ENCODE results near the gene PER3. TPM values are rescaled to one million over a fixed set of nuclear protein-coding genes. Genes with fewer than 3 reads are reported as not detected.

PER3 gene
- 10 to 100 TPM in 2 of 4 donors, 1 to 10 TPM in 2; 6.7 to 21.0 (median 8.9) TPM for total RNA-seq

- Histone ChIP-seq H3K27me3 (no peaks in the 10 kb centered on the region), H3K27ac (peak within 1 kb of the TSS; percentile 88 to 97 (median 96)), H3K4me3 (peak within 1 kb of the TSS; percentile 52 to 86 (median 68)), H3K4me1 (peaks cover 10 to 63% (median 32%) of the 10 kb centered on the region in 3 donors), H3K9me3 (no peaks in the 10 kb centered on the region), H3K36me3 (peaks cover 0 to 62% (median 0%) of the 10 kb centered on the region in 3 donors)
- no CpG with 5 or more reads among the region's 90 CpGs for WGBS, 2 donors
- intact Hi-C loops (cut with DNase I), result no loop called here
- DNase-seq, result peak; percentile 76
- peak in 2 of 4 donors; percentile 23 to 56 for TF ChIP-seq POLR2A (IDR thresholded peaks at IDR 0.05)
- no peak for TF ChIP-seq CTCF (IDR thresholded peaks at IDR 0.05)
Measured at GRCh38 chr1:7783826-7784491, at the start of gene PER3. TSS of gene PER3 (plus strand) at chr1:7784291. CDS start at chr1:7784878, 587 bp downstream.

- H3K27me3 ChIP-seq, result no peaks in the 10 kb centered on the region
- WGBS, 2 donors, result 92 to 95% methylated on average over 2 to 6 of the region's 6 CpGs
- H3K4me3 ChIP-seq, result no peak overlapping the region
- H3K4me1 ChIP-seq, result no peaks in the 10 kb centered on the region
- TF ChIP-seq CTCF (IDR thresholded peaks at IDR 0.05) (no peak), POLR2A (IDR thresholded peaks at IDR 0.05) (no peak)
- DNase-seq, result no peak
- no peaks in the 10 kb centered on the region for H3K9me3 ChIP-seq
- intact Hi-C loops (cut with DNase I), result no loop called here
- H3K27ac ChIP-seq, result no peak overlapping the region
- H3K36me3 ChIP-seq, result peaks cover 0 to 10% (median 0%) of the 10 kb centered on the region in 3 donors
Measured at GRCh38 chr1:7738044-7738443, 46.0 kb upstream of the PER3 start.

- Histone ChIP-seq H3K27ac (no peak overlapping the region), H3K4me3 (no peak overlapping the region), H3K27me3 (no peaks in the 10 kb centered on the region), H3K36me3 (peaks cover 0 to 2% (median 0%) of the 10 kb centered on the region in 3 donors), H3K9me3 (no peaks in the 10 kb centered on the region), H3K4me1 (peaks cover 0 to 17% (median 3%) of the 10 kb centered on the region in 3 donors)
- intact Hi-C loops (cut with DNase I), result no loop called here
- TF ChIP-seq CTCF (IDR thresholded peaks at IDR 0.05) (no peak), POLR2A (IDR thresholded peaks at IDR 0.05) (no peak)
- WGBS, 2 donors, result 90 to 91% methylated on average over 6 of the region's 6 CpGs
- DNase-seq, result no peak
Measured at GRCh38 chr1:7743346-7743745, 40.7 kb upstream of the PER3 start.

GRCh38 chr1:7744882-7745281, 39.2 kb upstream of the PER3 start:
- peaks cover 0 to 17% (median 3%) of the 10 kb centered on the region in 3 donors for H3K4me1 ChIP-seq

More at GRCh38 chr1:7744882-7745281, 39.2 kb upstream of the PER3 start:
- Histone ChIP-seq H3K9me3 (no peaks in the 10 kb centered on the region), H3K27me3 (no peaks in the 10 kb centered on the region), H3K27ac (peak overlapping the region in 3 of 4 donors; percentile 61 to 68 (median 64)), H3K36me3 (no peaks in the 10 kb centered on the region), H3K4me3 (no peak overlapping the region)
- TF ChIP-seq CTCF (IDR thresholded peaks at IDR 0.05), result no peak
- no peak for TF ChIP-seq POLR2A (IDR thresholded peaks at IDR 0.05)
- no peak for DNase-seq
- intact Hi-C loops (cut with DNase I), result no loop called here
- WGBS, 2 donors, result 72 to 81% methylated on average over 5 of the region's 9 CpGs

All from esophagus squamous epithelium (tissue), 5 donors.